PC-3 (cell line): ENCODE data around the gene SMIM44. TPM values are rescaled to one million over a fixed set of nuclear protein-coding genes. Genes with fewer than 3 reads are reported as not detected.

Experiments
- ATAC-seq: fragments of 200-7000 bp; cut with Tn5 transposase; 2 replicates; pipeline ENCODE4 v1.9.1; 2020; ENCODE audit warnings: mild to moderate bottlenecking, moderate library complexity
- BruUV-seq: library from RNA; stranded (reverse); fragments of 400-500 nt; replicated peaks from 2 replicates; lab custom pipeline; 2021; lab: Mats Ljungman, UMichigan
- CTCF ChIA-PET: fragments of 300-600 bp; sonication (Branson Sonifier 250); formaldehyde crosslinking; loops from one replicate; lab custom pipeline; 2022; ENCODE audit warnings: antibody characterized with exemption; lab: Charles Lee
- POLR2A ChIA-PET: fragments of 300-600 bp; sonication (Branson Sonifier 250); formaldehyde crosslinking; loops from one replicate; lab custom pipeline; 2022; ENCODE audit warnings: antibody characterized with exemption; ENCODE audit not compliant: unreplicated experiment; lab: Charles Lee
- DNase-seq: peaks from one replicate; pipeline ENCODE4 v3.0.0-alpha.2; 2015
- H2AFZ ChIP-seq: fragments of 300-600 bp; sonication (generic); 2 replicates; pipeline ENCODE4 v1.6.0; 2016; ENCODE audit warnings: antibody characterized with exemption, low read length
- H3F3A ChIP-seq: fragments of 300-600 bp; sonication (generic); one replicate; pipeline ENCODE4 v1.6.0; 2017; ENCODE audit warnings: antibody characterized with exemption, low read length, control low read depth, mild to moderate bottlenecking; ENCODE audit not compliant: unreplicated experiment
- H3K27ac ChIP-seq: fragments of 300-600 bp; sonication (generic); 2 replicates; pipeline ENCODE4 v1.5.1; 2016; ENCODE audit warnings: mild to moderate bottlenecking, low read length
- H3K27me3 ChIP-seq: fragments of 300-600 bp; sonication (generic); 2 replicates; pipeline ENCODE4 v1.6.1; 2016; ENCODE audit warnings: low read length, mixed read lengths
- H3K36me3 ChIP-seq: fragments of 300-600 bp; sonication (generic); 2 replicates; pipeline ENCODE4 v1.6.1; 2016; ENCODE audit warnings: low read depth, mixed run types, low read length, mixed read lengths
- H3K4me1 ChIP-seq: fragments of 300-600 bp; sonication (generic); 2 replicates; pipeline ENCODE4 v1.5.1; 2016; ENCODE audit warnings: low read length; ENCODE audit not compliant: insufficient read depth
- H3K4me2 ChIP-seq: fragments of 300-600 bp; sonication (generic); 2 replicates; pipeline ENCODE4 v1.6.0; 2016; ENCODE audit warnings: low read length
- H3K4me3 ChIP-seq: fragments of 300-600 bp; sonication (generic); 2 replicates; pipeline ENCODE4 v1.5.1; 2016; ENCODE audit warnings: mild to moderate bottlenecking, low read length, mixed read lengths
- H3K79me2 ChIP-seq: fragments of 300-600 bp; sonication (generic); 2 replicates; pipeline ENCODE4 v1.6.1; 2017; ENCODE audit warnings: low read length, mixed read lengths
- H3K9ac ChIP-seq: fragments of 300-600 bp; sonication (generic); 2 replicates; pipeline ENCODE4 v1.6.0; 2016; ENCODE audit warnings: mild to moderate bottlenecking, low read length
- H3K9me2 ChIP-seq: fragments of 300-600 bp; sonication (generic); replicated peaks from 2 replicates; pipeline ENCODE4 v1.6.1; 2016; ENCODE audit warnings: mixed run types, low read length, mixed read lengths
- H3K9me3 ChIP-seq: fragments of 300-600 bp; sonication (generic); 2 replicates; pipeline ENCODE4 v1.6.1; 2016; ENCODE audit warnings: low read length, mixed read lengths
- H4K20me1 ChIP-seq: fragments of 300-600 bp; sonication (generic); 2 replicates; pipeline ENCODE4 v1.6.1; 2016; ENCODE audit warnings: low read length, mixed read lengths
- CTCF ChIP-seq: fragments of 300-600 bp; sonication (generic); conservative IDR thresholded peaks from 2 replicates; pipeline ENCODE4 v1.5.1; 2017; ENCODE audit warnings: antibody characterized with exemption, low read depth, mild to moderate bottlenecking, low read length
- EZH2 ChIP-seq: fragments of 300-600 bp; sonication (generic); IDR thresholded peaks from one replicate; pipeline ENCODE4 v1.6.1; 2017; ENCODE audit warnings: antibody characterized with exemption, mild to moderate bottlenecking, low read length; ENCODE audit not compliant: unreplicated experiment
- EZH2phosphoT487 ChIP-seq: fragments of 300-600 bp; sonication (generic); IDR thresholded peaks from 2 replicates; pipeline ENCODE4 v1.6.1; 2018; ENCODE audit warnings: mild to moderate bottlenecking, antibody characterized with exemption, low read length, borderline replicate concordance
- intact Hi-C: fragments of 100-400 bp; cut with micrococcal nuclease; formaldehyde crosslinking; loops from 2 replicates; pipeline ENCODE4 v1.9.0; 2023
- total RNA-seq: library from RNA; depleted of rRNA; stranded (reverse); fragments of >200 nt; gene quantifications from 2 replicates; pipeline ENCODE4 v1.2.3, GENCODE V29; 2014

The SMIM44 gene
- total RNA-seq, 1 experiment from 2014 or later: not detected

DNA sequence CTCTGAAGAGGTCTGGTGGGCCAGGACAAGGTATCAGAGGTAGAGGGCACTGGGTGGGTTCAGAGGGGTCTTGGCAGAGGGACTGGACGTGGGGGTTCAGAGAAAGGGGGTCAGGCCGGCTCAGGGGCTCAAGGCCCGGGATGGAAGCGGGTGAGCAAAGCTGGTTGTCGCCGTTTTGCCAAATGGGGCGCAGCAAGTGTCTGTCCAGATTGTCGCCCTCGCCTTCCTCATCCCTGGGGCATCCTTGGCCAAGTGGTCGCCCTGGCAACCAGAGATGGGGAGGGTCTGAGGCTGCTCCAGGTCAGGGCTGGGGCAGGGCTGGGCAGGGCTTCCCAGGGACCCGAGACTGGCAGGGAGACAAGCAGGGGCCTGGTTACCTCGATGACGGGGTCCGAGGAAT lies 10.4 kb upstream of the SMIM44 start:
- intact Hi-C loops: no loop called here
- no peak overlapping the region for H3K9ac ChIP-seq
- no peak overlapping the region for H3K27ac ChIP-seq
- H3K4me2 ChIP-seq: no peak overlapping the region
- H4K20me1 ChIP-seq: no peaks in the 10 kb centered on the region
- no peaks in the 10 kb centered on the region; the same call in 1 of the 2 replicates for H3K36me3 ChIP-seq
- no peaks in the 10 kb centered on the region for H3K9me3 ChIP-seq
- no TSS peak for BruUV-seq
- ChIA-PET POLR2A (no interaction called here), CTCF (no interaction called here)
- H3K9me2 ChIP-seq: no peaks in the 10 kb centered on the region
- no peak overlapping the region for H2AFZ ChIP-seq
- peaks cover 15% of the 10 kb centered on the region for H3K79me2 ChIP-seq
- no peak overlapping the region for H3K4me3 ChIP-seq
- TF ChIP-seq CTCF: no peak
- TF ChIP-seq EZH2phosphoT487: no peak
- TF ChIP-seq EZH2: no peak
- no peaks in the 10 kb centered on the region for H3F3A ChIP-seq
- no peak for ATAC-seq
- no peaks in the 10 kb centered on the region for H3K27me3 ChIP-seq
- no peaks in the 10 kb centered on the region for H3K4me1 ChIP-seq
- DNase-seq: no peak

GRCh38 chr19:3492919-3493318 lies 9.7 kb upstream of the SMIM44 start:
- no TSS peak for BruUV-seq
- Histone ChIP-seq H3F3A (no peaks in the 10 kb centered on the region), H3K4me1 (no peaks in the 10 kb centered on the region), H3K9ac (no peak overlapping the region), H2AFZ (no peak overlapping the region), H3K9me3 (no peaks in the 10 kb centered on the region), H4K20me1 (no peaks in the 10 kb centered on the region), H3K4me2 (no peak overlapping the region), H3K27me3 (no peaks in the 10 kb centered on the region), H3K36me3 (no peaks in the 10 kb centered on the region; the same call in 1 of the 2 replicates), H3K4me3 (no peak overlapping the region), H3K79me2 (peaks cover 8% of the 10 kb centered on the region), H3K9me2 (no peaks in the 10 kb centered on the region), H3K27ac (no peak overlapping the region)
- CTCF ChIA-PET: no interaction called here
- DNase-seq (no peak), ATAC-seq (no peak)
- intact Hi-C loops: no loop called here
- POLR2A ChIA-PET: no interaction called here
- TF ChIP-seq CTCF (no peak), EZH2 (no peak), EZH2phosphoT487 (no peak)

DNA sequence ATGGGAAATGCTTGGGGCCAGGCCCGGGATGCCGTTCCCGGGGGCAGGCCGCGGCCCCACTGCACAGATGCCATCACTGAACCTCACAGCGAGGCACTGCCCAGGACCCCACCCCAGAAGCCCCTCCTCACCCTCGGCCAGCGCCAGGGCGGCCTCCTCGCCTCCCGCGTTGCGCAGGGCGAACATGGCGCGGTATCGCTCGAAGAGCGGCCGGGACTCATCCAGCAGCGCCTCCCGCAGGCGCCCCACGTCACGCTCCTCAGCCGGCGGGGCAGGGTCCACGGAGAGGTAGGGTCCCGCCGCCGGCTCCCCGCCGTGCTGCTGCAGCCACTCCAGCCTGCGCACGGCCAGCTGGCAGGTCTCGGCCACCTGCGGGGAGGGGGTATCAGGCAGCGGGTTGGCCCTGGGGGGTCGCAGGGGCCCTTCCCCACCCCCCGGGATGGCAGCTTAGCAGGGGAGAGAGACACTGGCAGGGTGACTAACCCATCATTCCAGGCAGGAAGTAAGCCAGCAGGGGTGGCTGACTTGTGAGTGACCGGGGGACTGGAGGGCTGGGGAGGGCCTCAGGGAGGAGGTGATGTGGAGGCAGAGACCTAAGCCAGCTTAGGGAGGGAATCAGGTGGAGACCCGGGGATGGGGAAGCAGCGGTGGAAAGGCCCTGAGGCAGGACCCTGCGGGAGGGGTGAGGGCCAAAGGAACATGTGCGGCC lies 9.0 kb upstream of the SMIM44 start:
- no peak overlapping the region for H3K4me2 ChIP-seq
- no peak overlapping the region for H3K27ac ChIP-seq
- intact Hi-C loops: no loop called here
- no peaks in the 10 kb centered on the region for H3K9me2 ChIP-seq
- CTCF ChIA-PET: no interaction called here
- POLR2A ChIA-PET: no interaction called here
- H3F3A ChIP-seq: no peaks in the 10 kb centered on the region
- H2AFZ ChIP-seq: no peak overlapping the region
- BruUV-seq: no TSS peak
- DNase-seq: no peak
- no peaks in the 10 kb centered on the region for H3K4me1 ChIP-seq
- H4K20me1 ChIP-seq: no peaks in the 10 kb centered on the region
- ATAC-seq: no peak
- no peak for TF ChIP-seq EZH2phosphoT487
- TF ChIP-seq EZH2: no peak
- TF ChIP-seq CTCF: no peak
- H3K27me3 ChIP-seq: no peaks in the 10 kb centered on the region
- no peak overlapping the region for H3K9ac ChIP-seq
- no peak overlapping the region for H3K4me3 ChIP-seq
- H3K9me3 ChIP-seq: no peaks in the 10 kb centered on the region
- H3K79me2 ChIP-seq: 0 out of 2 replicates have a peak, but pooled peaks cover 2% of the 10 kb centered on the region
- no peaks in the 10 kb centered on the region; the same call in 1 of the 2 replicates for H3K36me3 ChIP-seq
